GM19035 (cell line): ENCODE results near the gene IL1RAP.
"Not testable (repeated sequence)": the region's sequence is repeated elsewhere in the genome, so short reads cannot be mapped to it uniquely, and the experiment has no call there.

Experiments
- ATAC-seq: cut with Tn5 transposase; IDR thresholded peaks from one replicate; pipeline ENCODE4 v1.9.1; 2021; ENCODE audit not compliant: unreplicated experiment

The IL1RAP gene

DNA sequence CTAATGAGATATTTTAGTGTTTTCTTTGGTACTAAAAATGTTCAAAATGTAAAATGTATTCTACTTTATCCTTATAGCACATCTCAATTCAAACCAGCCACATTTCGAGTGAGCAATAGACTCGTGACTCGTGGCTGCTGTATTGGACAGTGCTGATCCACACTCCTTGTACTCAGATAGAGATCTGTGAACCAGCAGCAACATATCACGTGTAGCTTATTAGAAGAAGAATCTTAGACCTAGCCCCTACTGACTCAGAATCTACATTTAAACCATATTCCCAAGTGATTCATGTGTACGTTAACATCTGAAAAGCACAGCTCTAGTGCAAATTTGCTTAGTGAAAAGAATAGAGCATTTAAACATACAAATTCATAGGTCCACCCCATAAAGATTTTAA is 130.9 kb downstream of the IL1RAP start:
- ATAC-seq, result no peak

DNA sequence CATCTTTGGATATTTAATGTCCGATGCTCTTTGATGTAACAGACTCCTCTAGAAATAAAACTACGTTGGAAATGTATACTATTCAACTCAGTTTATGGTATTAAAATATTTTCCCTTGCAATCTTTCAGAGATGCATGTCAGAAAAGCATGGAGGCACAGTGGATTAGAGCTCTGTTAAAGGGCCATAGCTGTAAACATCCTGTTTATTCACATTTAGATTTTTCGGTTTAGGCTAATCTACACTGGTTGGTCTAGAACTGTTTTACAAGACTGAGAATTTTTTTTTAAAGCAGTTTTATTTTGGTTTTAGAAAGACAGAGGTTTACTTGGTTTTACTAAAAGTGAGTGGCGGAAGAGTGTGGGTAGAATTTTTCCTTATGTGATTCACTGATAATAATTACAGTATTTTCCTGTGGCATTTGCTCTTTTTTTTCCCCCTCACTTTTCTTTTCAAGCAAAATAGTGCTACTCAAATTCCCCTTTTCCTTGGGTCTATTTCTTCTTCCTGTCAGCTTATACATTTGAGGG is 132.1 kb downstream of the IL1RAP start:
- ATAC-seq, result no peak

DNA sequence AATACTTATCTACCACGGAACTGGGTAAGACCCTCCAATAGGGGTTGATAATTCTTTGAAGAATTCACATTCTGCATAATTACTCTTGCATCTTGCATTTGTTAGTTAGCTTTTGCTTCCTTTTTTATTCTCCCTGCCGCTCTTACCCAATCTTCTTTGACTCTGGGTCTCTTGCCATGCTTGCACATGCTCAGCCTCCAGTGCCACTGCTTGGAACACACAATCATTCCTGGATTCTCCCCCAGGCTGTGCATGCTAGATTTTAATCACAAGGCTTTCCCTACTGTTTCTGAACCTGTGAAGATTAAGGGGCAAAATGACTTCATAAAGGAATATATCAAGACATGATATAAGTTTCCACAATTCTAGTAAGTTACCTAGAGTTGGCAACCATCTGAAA is 133.1 kb downstream of the IL1RAP start:
- no peak for ATAC-seq

DNA sequence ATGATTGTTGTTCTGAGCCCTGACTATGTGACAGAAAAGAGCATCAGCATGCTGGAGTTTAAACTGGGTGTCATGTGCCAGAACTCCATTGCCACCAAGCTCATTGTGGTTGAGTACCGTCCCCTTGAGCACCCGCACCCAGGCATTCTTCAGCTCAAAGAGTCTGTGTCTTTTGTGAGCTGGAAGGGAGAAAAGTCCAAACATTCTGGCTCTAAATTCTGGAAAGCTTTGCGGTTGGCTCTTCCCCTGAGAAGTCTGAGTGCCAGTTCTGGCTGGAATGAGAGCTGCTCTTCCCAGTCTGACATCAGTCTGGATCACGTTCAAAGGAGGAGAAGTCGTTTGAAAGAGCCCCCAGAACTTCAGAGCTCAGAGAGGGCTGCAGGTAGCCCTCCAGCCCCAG is 142.0 kb downstream of the IL1RAP start:
- ATAC-seq, result no peak

DNA sequence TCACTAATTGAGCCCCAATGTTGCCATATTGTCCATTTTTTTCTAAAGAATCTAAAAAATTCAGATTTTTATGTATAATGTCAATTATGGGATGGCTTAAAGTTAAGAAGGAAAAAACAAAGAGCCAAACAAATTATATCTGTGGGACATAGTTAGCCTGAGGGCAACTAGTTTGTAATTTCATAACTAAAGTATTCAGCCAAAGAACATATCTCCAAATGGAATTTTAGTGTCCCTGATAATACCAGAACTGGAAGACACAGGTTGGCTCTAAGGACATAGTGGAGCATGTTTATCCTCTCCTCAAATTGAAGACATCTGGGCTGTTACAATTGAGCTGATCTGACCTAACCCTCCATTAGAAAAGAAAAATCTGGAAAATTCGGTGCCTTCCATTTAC is 144.2 kb downstream of the IL1RAP start:
- no peak for ATAC-seq

DNA sequence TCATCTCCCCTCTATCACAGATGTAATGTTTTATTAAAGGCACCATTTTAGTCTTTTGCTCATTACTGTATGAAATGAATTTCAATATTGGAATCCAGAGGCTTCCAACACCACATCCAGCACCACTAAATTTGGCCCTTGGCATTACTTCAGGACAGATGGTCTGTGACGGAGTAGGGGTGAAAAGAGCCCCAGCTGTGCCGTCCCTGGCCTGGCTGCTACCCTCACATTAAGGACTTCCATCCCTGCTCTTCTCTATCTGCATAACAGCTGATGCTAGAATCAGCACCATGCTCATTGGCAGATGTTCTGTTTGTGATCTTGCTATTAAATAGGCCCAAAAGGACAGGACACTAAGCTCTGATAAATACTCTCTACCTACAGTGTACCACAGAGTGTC is 152.9 kb downstream of the IL1RAP start:
- ATAC-seq, result no peak

DNA sequence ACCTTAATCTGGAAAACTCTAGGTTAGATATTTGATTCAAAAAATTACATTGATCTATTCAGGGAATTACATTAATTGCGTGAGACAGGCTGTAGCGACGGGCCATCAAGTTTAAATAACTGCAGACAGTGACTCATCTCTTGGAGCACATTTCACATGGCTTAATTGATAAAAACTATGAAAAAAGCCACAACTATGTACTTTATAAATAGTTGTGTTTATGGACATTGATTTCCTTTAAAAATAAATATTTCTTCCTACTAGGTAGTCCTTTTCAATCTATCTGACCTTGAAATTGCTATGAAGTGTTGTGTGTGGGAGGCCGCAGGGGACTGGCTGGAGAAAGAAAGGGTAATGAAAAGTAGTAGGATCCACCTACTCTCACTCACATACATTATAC is 157.8 kb downstream of the IL1RAP start:
- ATAC-seq, result no peak

DNA sequence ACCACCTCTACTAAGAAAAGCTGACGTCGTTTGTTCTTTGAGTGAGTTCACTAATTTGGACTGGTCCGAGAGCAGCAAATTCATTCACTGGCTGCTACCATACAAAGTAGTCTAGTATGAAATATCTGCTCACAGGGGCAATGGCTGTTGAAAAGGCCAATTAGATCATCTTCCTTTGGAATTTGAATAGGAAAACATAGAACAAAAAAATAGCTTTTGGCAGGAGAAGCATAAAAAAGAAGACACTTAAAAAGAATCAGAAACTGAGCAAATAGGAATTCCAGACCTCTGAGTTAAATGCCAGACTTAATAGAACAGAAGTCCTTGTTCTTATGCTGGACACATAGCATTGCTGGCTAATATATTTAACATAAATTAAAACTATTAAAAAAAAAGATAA is 159.3 kb downstream of the IL1RAP start:
- ATAC-seq, result no peak

DNA sequence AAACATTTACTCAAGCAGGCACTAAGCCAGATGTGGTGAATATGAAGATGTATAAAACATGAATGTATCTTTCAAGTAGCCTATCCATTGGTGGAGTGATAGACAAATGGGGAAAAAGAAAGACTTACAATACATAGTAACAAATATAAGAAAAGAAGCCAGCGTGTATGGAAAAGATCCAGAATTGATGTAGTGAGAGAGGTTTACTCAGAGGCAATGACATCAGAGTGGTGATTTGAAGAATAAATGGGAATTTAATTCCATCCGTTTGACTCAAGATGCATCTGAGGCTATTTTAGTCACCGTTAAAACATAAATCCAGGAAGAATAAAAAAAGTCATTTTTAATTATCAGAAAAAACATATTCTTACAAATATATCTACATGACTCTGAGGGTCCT is 162.6 kb downstream of the IL1RAP start:
- ATAC-seq, result no peak

DNA sequence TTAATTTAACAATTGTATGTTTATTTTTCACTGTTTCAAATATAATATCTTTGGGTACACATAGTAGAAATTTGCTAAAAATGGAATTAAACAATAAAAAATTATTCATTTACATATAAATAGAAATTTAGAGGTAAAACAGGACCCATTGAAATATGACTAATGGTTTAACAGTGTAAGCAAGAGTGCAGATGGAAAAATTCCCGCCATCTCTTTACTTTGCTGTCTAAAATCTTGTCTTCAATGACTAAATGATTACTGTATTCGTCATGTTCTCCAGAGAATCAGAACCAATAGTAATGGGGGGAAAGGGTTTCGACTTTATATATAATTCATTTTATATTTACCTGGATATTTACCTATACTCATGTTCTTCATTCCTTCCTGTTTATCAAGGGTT is 163.1 kb downstream of the IL1RAP start:
- no peak for ATAC-seq

DNA sequence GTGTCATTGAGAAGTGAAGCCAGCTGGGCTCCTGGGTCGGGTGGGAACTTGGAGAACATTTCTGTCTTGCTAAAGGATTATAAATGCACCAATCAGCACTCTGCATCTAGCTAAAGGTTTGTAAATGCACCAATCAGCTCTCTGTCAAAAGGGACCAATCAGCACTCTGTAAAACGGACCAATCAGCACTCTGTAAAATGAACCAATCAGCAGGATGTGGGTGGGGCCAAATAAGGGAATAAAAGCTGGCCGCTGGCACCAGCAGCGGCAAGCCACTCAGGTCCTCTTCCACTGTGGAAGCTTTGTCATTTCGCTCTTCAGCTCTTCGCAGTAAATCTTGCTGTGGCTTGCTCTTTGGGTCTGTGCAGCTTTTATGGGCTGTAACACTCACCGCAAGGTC is 164.0 kb downstream of the IL1RAP start:
- ATAC-seq, result not testable (repeated sequence)

DNA sequence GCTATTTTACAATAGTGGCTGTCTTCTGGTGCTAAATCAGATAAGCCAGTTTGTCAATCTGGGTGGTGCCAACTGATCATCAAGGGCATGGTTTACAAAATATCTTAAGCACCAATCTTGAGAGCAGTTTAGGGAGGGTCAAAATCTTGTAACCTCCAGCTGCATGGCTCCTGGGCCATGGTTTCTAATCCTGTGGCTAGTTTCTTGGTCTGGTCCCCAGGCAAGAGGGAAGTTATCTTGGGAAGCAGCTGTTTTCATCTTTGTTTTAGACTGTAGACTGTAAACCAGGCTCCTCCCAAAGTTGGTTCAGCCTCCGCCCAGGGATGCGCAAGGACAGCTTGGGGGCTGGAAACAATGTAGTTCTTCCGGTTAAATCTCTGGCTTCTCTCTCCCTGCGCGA is 166.8 kb downstream of the IL1RAP start:
- no peak for ATAC-seq

DNA sequence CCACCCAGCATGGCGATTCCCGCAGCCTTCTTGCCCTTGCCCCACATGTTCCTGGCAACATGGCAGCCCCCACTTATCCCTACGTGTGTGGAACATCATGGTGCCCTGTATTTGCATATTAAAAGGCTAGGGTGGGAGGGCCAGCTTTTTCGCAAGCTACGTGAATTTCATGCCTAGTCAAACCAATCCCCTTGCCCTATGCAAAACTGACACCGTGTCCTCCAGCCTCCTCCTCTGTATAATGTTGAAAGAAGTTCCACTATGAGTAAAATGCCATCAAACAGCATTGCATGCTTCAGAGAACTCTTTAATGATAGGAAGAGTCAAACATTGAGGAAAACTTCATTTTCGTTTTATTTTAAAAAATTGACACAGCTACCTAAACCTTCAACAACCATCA is 170.9 kb downstream of the IL1RAP start:
- ATAC-seq, result no peak

DNA sequence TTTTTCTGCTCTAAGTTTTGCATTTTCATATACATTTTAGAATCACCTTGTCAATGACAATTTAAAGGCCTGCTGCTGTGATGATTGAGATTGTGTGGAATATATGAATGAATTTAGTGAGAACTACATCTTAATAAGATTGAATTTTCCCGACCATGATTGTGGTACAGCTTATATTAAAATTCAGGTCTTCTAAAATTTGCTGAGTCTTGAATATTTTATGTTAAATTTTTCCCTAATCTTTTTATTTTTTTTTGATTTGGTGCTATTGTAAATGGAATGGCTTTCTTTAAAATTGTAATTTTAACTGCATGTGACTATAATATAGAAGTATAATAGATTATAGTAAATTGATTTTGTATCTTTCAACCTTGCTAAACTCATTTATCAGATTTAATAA is 172.1 kb downstream of the IL1RAP start:
- ATAC-seq, result no peak

DNA sequence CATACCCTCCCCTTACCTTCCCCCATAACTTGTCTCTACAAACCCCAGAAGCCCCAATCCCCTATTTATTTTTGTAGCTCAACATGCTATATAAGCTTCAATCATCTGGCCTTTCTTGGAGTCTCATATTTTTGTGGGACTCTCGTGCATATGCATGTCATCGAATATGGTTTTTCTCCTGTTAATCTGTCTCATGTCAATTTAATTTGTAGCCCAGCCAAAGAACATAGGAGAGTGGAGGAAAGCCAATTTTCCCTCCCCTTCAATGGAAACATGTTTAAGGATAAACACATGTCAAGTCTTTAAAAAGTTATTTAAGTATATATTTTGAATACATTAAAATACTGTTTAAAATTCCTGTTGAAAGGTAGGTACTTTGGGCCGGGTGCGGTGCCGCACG is 176.4 kb downstream of the IL1RAP start:
- ATAC-seq, result no peak

DNA sequence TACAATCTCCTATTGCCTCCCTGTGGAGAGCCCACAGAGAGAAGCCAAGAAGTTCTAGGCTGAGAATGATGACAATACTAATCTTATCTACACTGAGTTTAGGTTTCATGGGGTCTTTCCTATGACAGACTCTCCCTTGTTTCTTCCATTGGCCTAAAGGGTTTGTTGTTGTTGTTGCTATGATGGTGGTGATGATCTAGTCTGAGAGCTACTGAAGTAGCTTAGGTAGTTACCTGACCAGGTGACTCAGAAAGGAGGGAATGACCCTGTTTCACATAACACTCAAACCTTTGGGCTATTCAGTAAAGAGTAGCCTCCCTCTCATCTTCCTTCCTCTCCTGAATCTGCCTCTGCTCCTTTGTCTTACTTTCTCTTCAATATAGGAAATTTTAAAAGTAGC is 178.4 kb downstream of the IL1RAP start:
- no peak for ATAC-seq

DNA sequence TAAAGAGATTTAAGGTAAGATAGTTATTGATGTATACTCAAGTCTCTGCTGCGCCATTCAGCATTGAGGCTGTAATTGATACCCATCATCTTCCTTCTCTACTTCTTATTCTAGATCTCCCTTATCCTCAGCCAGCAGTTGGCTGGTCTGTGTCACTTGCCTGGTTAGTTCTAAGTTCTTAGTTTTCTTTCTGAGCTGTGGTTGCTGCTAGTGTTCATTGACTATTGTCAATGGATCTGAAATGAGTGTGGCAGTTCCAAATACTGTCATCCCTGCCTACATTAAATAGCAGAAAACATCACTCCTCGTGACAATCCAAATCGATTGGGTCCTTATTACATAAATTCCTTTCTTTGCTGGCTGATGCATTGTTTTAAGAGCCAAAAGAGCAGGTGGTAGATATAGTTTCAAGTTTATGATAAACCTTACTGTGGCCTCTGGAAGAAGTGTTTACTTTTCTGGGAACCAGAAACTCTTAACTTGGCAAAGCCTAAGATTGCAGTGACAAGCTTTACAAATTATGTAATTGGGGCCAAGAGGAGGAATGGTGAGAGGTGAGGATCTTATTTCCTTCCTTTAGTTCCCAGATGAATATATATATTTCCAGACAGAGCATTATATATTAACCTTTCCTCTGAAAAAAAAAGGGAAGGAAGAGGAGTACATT is 180.6 kb downstream of the IL1RAP start:
- ATAC-seq, result no peak

DNA sequence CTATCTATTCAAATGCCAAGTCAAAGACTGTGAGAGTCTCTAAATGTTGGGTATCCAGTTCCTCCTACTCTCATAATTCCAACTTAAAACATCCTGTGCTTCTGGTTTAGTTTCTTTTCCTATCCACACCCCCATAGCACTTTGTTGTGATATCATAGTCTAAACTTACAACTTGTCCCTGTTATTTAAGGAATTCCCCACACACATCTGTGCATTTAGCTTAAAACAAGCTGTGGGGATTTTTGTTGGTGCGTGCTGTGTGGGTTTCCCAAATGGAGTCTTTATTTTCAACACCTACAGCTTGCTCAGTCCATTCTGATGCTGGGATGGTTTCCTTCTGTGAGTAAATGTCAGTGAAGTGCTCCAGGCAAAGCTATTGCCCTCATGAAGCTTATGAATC is 181.3 kb downstream of the IL1RAP start:
- ATAC-seq, result no peak

DNA sequence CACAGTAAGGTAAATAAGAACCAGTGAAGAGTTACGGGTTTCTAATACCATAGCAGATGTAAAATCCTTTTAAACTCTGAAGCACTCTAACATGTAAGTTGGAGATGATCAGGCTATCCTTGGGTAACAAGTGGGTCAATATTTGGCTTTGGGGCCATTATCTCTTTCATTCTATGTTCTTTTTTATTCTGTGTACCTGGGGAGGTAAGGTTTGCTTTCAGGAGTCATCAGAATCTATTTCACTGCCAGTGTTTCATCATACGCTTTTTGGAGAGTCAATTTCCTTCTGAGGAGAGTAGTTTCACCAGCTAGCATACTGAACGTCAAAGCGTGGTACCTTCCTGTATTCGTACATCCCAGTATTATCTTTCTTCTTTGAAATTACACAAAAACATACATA is 182.1 kb downstream of the IL1RAP start:
- ATAC-seq, result no peak

DNA sequence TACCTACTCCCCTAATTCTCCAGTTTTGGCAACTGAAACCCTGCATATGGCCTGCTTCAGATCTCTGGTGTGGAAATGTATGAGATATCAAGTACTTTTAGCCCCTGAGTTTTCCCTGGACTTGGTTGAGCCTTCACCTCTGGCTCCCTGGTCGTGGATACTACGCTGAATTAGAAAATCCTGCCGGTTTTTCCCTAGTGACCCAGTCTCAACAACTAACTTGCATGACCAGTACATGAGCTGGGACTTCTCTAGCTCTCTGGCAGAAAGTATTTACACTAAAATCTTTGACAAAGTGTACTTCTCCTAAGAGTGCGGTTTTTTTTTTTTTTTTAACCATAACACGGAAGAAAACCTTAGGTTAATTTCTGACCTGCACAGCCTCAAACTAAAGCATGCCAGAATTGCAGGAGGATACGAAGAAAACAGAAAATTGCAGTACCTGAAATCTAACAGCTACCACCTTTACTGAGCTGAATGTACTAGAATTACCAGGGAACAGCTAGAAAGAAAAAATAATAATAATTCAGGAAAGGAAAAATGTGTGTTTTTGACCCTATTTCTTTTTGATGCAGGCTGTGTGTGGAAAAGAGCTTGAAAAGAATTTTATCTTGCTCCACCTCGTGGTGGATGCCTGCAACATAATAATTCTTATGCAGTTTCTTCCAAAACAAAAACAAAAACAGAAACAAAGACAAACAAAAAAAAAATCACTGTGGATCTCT is 183.1 kb downstream of the IL1RAP start:
- no peak for ATAC-seq

DNA sequence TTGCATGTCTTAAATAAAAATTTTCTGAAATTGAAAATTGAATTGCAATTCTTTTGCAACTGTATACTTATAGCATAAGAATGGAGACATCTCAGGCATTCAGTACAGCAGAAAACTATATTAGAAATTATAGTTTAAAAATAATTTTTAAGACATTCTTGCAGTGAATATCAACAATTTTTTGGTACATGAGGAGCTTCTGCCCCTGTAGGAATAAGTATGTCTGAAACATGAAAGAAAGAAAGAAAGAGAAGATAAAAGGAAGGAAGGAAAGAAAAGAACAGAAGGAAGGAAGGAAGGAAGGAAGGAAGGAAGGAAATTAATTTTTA is 183.6 kb downstream of the IL1RAP start:
- ATAC-seq, result no peak

DNA sequence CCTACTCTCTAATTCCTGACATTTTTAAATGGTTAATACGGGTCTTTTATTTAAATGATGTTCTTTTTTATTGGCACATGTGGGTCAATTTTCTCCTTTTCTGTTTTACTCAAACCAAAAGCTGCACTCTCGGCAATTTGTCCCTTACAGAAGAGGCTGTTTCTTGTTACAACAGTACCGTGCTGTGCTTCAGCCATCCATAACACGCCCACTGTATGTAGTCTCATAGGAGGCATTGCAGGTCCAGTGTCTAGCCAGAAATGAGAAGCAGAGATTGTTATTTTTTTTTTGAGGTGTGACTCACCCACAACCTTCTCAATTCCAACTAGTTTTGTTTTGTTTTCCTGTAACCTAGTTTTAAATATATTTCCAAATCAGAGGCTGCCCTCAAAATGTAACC is 184.0 kb downstream of the IL1RAP start:
- no peak for ATAC-seq

DNA sequence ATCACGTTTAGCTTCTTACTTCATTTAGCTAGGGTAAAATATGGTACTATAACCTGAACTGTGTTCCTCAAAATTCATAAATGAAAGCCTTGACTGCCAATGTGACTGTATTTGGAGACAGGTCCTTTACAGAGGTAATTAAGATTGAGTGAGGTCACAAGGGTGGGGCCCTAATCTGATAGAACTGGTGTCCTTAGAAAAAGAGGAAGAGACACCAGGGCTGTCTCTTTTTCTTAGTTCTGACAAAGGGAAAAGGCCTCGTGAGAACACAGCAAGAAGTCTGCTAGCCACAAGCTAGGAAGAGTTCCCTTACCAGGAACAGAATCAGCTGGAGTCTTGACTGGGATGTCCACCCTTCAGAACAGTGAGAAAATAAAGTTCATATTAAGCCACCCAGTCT is 185.9 kb downstream of the IL1RAP start:
- ATAC-seq, result no peak
